H1 (cell line): ENCODE data around the gene SH3GL1.

Source experiments
- HDAC6 ChIP-seq: IDR thresholded peaks from one replicate; pipeline ENCODE4 v1.7.1; 2012; ENCODE audit warnings: low read depth, mild to moderate bottlenecking, inconsistent platforms, low read length, moderate library complexity
- POLR2A ChIP-seq, 2 experiments: IDR thresholded peaks; 1 replicate in 1 of 2; 2 replicates in 1 of 2; pipeline ENCODE4 v1.6.1; 2011; ENCODE audit warnings: low read depth in 2 of 2, low read length in 2 of 2, mild to moderate bottlenecking in 2 of 2; ENCODE audit errors: control extremely low read depth in 1 of 2
- RAD21 ChIP-seq, 2 experiments: IDR thresholded peaks in 1 of 2; conservative IDR thresholded peaks in 1 of 2; 2 replicates each; pipeline ENCODE4 v1.6.1; 2011; ENCODE audit warnings: low read depth in 2 of 2, low read length in 2 of 2, improper control_type of control experiment in 1 of 2, inconsistent platforms in 1 of 2, mild to moderate bottlenecking in 1 of 2, moderate library complexity in 1 of 2

- TF ChIP-seq POLR2A (IDR thresholded peaks at IDR 0.05; ENCODE audit: control extremely low read depth in 1 of 2, low read depth in 2 of 2, low read length in 2 of 2) (no peak), RAD21 (IDR thresholded peaks at IDR 0.05 in 1 of 2, conservative IDR thresholded peaks at IDR 0.05 in 1 of 2; ENCODE audit: low read depth in 2 of 2, low read length in 2 of 2) (peak in 1 of 2 experiments; percentile 8; a peak in 1 of 4 replicates), HDAC6 (no peak)
Measured at GRCh38 chr19:4390567-4391305, 9.6 kb downstream of the SH3GL1 start.
